ENCODE measurements around the gene OGT.

DNA sequence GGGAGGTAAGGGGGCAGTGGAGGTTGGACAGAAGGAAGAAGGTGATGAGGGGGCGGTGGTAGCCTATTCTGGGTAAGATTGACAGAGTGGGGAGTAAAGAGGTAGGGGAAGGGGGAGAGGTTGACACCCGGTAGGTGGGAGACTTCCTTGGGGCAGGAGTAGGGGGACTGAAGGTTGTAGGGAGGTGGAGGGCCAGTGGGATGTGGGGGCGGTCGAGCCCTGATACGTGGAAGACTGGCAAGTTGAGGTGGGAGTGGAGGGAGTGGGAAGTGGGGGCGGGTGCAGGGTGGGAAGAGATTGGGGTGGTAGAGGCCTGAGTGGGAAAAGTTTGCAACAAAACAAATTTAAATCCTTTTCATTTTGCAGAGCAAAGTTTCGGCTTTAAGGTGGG lies 47.1 kb downstream of the OGT start:
- TF ChIP-seq TAF1 (IDR thresholded peaks at IDR 0.05; ENCODE audit: low read depth, low read length) (no peak), POLR2A (IDR thresholded peaks at IDR 0.05; ENCODE audit: low read depth, low read length) (no peak), POLR2AphosphoS5 (IDR thresholded peaks at IDR 0.05; ENCODE audit: low read depth, low read length) (no peak), POU2F2 (IDR thresholded peaks at IDR 0.05; ENCODE audit: low read depth, low read length) (no peak), SPI1 (IDR thresholded peaks at IDR 0.05; ENCODE audit: low read depth, low read length) (no peak), PAX5 (IDR thresholded peaks at IDR 0.05; ENCODE audit: insufficient read depth, low read length, severe bottlenecking) (no peak)

Data from GM12891 (cell line).